Activated T-cell treated with anti-CD3 and anti-CD28 coated beads for 48 hours (primary cell): ENCODE results near the gene ARHGEF9.

Experiments
- DNase-seq: peaks from one replicate; pipeline ENCODE4 v3.0.0-alpha.2; 2020; ENCODE audit warnings: low read depth

The ARHGEF9 gene

DNA sequence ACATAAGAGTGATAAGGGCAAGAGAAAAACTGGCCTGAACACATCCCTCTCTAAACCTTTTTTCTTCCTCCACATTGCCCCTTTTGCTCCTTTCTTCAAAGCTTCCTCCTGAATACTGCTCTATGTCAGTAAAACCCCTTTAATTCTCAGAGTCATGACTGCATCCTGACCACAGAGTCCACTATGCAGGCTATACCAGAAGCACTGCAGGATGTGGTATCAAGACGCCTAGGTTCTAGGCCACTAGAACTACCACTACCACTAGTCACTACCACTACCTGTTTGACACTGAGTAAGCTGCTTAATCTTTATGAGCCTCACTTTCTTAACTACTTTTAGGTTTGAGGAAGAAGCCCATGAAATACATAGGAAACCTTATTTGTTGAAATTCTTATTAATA is 38.7 kb downstream of the ARHGEF9 start:
- DNase-seq: no peak

DNA sequence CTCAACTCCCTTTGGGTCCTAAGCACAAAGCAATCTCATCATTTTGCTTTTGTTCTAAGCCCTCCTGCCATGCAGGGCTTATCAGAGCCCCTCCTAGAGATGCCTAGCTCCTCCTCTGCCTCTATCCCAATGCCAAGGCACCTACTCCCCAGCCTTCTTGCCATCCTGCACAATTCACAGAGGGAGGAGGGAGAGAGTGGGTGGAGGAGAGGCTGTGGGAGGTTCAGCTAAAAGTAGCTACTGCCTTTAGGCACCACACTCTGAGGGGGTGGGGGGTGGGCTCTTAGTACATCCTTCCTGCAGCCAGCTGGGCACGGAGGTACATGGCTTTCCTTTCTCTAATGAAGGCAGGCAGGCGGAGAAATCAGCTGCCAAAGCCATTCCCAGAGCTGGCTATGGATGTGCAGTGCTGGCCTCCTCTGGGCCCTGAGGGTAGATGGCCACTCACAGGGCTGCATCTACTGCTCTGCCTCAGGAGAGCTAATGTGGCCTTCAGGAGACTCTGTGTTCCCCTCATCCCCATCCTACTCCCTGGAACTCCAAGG is 40.1 kb downstream of the ARHGEF9 start:
- DNase-seq: no peak

DNA sequence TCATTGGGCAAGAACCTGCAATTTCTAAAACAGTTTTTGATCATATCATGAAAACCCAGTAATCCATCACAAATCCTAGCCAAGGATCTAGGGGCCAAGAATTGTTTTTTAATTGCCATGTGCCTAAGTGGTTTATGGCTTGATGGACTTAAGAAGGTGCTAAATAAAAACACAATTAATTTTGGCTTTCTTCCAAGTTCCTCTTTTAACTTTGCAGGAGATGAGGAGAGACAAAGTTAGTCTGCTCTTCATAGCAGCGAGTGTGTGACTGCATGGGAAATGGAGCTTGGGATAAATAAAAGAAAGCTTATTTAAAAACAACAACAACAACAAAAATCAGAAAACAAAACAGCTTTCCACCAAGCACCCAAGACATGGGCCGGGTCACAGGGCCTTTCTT is 41.4 kb downstream of the ARHGEF9 start:
- DNase-seq: no peak

GRCh38 chrX:63740382-63740781 is 44.6 kb downstream of the ARHGEF9 start:
- DNase-seq: no peak

GRCh38 chrX:63739885-63740284 is 45.1 kb downstream of the ARHGEF9 start:
- DNase-seq: no peak

DNA sequence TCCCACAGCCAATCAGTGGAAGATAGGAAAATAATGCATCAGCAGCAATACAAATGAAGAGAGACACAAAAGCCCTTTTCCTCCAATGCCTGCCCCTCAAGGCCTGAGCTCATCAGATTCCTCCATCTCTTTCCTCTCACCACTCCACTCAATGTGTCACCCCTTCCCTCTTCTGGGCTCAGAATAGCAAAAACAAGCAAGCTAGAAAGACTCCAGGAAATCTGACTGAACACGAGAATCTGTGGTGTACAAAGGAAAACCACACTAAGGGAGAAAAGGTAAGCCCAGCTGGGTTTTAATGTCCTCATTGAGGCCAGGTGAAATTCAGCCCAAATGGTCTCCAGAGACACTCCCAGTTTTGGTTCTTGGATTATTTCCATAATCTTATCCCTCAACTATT is 46.3 kb downstream of the ARHGEF9 start:
- DNase-seq: no peak

DNA sequence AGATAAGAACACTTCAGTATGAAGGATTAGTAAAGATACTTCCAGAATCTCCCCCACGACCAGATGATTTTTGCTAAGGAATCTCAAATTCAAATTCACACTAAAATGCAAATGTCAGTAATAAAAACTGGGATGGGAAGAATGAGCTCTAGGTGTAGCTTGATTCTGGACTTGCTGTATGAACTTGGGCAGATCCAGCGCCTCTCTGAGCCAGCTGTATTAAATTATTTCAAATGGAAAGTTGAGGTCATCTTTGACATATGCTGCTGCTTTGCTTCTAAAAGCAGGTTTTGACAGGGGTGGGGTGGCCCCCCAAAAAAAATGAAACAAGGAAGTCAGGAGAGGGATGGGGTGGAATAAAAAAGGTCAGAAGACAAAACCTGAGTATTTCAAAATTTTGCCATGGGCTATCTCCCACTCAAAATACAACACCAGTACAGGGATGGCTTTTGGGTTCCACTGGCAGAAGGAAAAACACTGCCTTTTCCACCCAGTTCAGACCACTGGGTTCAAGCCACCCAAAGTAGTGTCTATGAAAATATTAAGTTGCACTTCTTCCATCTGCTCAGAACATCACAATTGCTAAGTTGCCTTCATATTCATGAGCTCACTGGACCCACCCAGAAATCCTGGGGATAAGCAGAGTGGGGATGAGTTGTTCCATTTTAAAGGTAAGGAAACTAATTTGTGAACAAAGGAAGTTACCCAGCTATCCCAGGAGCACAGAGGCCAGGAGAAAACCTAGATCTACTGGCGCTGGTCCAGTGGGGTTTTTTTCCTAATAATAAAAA is 47.7 kb downstream of the ARHGEF9 start:
- no peak for DNase-seq

- DNase-seq: no peak
These were observed 49.1 kb downstream of the ARHGEF9 start for GRCh38 chrX:63735882-63736281.

DNA sequence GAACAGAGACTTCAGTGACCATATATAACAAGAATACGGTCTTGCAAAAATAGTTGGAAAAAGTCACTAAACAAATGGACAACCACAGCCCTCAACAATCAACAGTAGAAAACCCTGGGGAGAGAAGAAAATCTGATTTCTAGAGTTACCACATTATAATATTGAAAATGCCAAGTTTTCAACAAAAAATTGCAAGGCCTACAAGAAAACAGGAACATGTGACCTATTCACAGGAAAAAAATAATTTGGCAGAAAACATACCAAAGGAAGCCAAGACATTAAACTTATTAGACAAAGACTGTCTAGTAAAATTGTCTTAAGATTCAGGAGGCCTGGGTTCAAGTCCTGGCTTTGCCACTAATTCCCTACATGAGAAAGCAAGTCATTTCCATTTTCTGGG is 64.7 kb downstream of the ARHGEF9 start:
- no peak for DNase-seq

DNA sequence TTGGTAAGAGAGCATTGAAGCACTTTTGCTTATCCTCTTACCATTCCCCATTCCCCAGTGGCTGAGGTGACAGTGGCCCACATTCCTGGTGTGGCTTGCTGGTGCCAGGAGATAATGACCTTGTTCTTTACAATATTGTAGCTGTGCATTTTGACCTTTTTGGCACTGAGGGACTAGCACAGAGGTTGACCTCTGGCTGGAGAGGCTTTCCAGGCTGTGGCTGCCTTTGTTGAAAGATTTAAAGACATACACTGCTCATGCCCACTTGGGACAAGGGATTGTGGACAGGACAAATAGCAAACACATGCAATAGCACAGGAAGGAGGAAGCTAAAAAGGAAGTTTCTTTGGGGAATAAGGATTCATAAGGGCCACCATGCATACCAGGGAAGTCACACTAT is 65.4 kb downstream of the ARHGEF9 start:
- no peak for DNase-seq

- DNase-seq: no peak
These were observed 66.9 kb downstream of the ARHGEF9 start for GRCh38 chrX:63718010-63718694.

DNA sequence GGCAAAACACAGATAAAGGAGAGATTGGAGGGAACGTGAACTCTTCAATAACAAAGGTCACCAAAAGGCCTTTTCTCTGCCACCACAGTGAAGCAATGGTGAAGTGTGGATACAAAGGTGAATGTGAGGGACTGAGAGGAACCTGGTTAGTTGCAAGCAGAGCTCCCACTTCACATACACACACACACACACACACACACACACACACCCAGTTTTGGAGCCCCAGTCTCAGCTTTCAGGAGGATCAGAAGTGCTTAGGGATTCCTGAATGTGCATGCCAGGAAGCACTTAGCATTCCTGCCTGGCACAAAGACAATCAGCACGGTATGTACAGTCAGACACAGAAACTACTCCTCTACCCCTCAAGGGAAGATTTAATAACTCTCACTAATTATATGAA is 71.5 kb downstream of the ARHGEF9 start:
- no peak for DNase-seq

DNA sequence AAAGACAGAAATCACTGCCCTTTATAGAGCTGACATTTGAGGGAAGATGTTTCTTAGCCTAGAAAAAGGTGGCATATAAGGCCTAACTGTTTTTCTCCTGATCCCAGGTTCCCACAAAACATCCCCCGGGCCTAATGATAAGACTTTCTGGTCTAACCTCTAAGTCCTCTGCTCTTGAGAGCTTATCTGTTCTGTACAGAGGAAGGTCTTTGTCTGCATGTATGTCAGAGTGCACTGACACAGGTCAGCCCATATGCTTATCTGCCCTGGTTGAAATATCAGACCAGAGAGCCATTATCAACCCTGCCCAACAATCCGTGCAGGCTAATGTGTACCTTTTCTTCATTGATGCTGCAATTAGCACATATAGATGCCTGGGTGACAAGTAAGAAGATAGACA is 76.2 kb downstream of the ARHGEF9 start:
- no peak for DNase-seq

DNA sequence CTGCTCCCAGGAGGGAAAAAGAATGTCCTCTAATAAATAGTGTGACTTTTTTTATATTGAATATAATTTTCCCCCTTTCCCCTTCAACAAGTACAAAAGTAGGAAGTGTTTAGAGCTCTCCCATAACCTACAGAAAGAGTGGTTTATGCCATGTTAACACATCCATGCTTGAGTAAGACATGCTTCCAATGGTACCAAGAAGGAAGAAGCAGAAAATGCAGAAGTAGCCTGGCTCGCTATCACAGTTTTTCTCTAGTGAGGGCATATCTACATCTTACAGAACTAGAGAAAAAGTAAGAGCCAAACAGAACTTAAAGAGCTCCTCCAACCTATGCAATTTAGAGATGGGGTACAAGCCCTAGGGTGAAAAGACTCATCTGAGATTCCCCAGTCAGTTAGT is 82.5 kb downstream of the ARHGEF9 start:
- DNase-seq: no peak

GRCh38 chrX:63686878-63687714 is 97.9 kb downstream of the ARHGEF9 start:
- no peak for DNase-seq

DNA sequence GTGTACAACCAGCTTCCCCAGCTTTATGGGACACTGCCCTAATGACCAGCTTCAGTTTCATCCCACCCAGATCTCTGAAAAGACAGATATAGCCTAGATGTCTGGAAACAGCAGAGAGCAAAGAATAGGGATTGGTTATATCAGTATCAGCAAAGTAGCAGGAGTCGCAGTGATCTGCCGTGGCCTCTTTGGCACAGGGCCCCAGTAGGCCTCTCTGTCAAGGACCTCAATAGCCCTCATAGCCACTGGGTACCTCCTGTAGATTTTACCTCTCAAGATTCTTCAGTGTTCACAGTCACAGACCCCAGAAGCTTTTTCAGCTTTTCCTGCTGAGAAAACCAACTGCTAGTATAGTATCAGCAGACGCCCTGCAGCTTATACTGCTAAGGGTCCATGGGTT is 104.6 kb downstream of the ARHGEF9 start:
- no peak for DNase-seq

DNA sequence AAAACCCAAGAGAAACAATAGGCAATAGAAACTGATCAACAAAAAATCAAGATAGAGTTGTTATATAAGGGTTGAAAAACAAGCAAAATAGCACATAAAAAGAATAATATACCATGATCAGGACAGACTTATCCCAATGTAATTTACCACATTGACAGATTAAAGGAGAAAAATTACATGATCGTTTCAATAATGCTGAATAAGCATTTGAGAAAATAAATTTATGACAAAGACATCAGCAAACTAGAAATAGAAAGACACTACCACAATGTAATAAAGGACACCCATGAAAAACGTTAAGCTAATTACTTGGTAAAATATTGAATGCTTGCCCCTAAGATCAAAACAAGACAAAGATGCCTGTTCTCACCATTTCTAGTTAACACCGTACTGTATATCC is 105.6 kb downstream of the ARHGEF9 start:
- DNase-seq: no peak

DNA sequence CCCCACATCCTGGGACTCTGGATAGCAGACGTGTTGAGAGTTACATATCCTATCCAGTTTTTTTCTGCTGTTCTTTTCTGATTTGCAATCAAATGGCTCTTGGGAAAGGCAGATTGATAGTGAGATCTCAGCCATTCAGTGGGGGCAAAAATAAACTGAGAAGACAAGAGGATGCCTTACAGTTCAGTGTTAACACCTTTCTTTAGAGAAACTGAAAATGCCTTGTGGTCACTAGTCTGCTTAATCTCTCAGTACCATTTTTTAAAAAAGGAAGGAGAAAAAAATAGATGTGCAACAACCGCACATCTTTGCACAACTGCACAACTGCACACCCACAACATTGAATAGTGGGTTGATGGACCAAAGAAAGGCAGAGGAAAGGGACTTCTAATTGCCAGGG is 109.3 kb downstream of the ARHGEF9 start:
- DNase-seq: no peak

DNA sequence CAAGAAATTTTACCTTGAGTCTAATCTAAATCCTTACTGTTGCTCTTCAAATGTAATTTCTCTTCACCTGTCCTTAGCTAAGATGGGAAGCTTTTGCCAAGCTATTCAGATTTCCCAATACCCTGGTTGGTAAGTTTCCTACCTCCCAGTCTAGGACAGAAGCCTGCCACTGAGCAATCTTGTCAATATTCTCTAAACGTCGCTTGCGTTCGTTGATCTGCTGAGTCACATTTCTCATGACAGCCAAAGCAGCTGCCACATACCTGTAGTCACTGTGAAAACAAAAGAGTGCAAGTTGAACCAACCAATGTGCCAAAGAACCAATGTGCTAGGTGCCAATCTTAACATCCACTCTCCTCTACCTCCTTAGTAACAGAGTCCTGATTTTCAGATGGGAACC is 111.1 kb downstream of the ARHGEF9 start:
- DNase-seq: no peak

DNA sequence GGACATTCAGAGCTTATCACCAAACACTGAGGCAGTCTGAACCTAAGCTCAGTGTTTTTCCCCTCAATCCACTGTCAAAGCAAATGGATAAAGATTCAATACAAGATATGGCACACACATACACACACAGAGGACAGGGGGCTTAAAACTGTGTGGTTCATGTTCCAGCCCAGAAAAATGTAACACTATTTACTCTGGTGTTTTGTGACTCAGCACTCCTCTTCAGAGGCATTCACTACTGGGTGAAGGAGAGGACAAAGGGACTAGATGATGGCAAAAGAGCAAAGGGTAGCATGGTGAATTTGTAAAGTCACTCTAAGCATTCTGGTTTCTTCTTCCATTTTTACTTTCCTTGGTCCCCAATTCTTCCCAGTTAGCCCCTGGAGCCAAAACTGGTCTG is 120.3 kb downstream of the ARHGEF9 start:
- DNase-seq: no peak

DNA sequence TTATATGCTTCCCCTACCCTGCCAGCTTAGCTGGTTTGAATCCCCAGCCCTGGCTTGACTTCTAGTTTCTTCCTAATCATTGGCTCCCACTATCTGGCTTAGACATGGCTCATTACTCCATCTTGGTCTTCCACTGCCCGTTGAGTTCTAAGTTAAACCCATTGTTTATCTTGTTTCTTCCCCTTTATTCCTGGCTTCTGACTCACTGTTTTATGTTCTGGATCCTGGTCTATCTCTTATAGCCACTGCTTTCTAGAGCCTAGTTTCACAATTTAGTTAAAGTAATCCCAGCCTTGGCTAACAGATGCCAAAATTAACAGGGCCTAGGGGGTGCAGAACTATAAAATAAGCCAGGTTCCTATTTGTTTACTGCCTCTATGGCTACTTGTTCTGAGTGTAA is 120.9 kb downstream of the ARHGEF9 start:
- DNase-seq: no peak

GRCh38 chrX:63661676-63662075 is 123.3 kb downstream of the ARHGEF9 start:
- DNase-seq: no peak

- no peak for DNase-seq
These were observed 126.1 kb downstream of the ARHGEF9 start for GRCh38 chrX:63658920-63659319.
